Astrocyte (in vitro differentiated cells and primary cell): Measurements from ENCODE around the gene PTH1R. TPM values are rescaled to one million over a fixed set of nuclear protein-coding genes. Genes with fewer than 3 reads are reported as not detected.

Source experiments
- DNase-seq: peaks from one replicate; pipeline ENCODE4 v3.0.0-alpha.2; 2010; ENCODE audit warnings: low read depth
- FAIRE-seq: peaks from 2 replicates; lab custom pipeline; 2011; peaks lifted over from hg19 to GRCh38; lab: Jason Lieb, UNC
- H2AFZ ChIP-seq: 2 replicates; pipeline ENCODE4 v1.6.0; 2012; ENCODE audit warnings: low read depth, low read length, inconsistent platforms
- H3K27ac ChIP-seq: 2 replicates; pipeline ENCODE4 v1.5.1; 2011; ENCODE audit warnings: low read depth, low read length, inconsistent platforms
- H3K27me3 ChIP-seq: 2 replicates; pipeline ENCODE4 v1.6.0; 2011; ENCODE audit warnings: low read length, inconsistent platforms; ENCODE audit not compliant: insufficient read depth
- H3K36me3 ChIP-seq: 2 replicates; pipeline ENCODE4 v1.5.1; 2011; ENCODE audit warnings: low read length, inconsistent platforms; ENCODE audit not compliant: insufficient read depth
- H3K4me1 ChIP-seq: 2 replicates; pipeline ENCODE4 v1.5.1; 2011; ENCODE audit warnings: low read length, inconsistent platforms; ENCODE audit not compliant: insufficient read depth
- H3K4me2 ChIP-seq: 2 replicates; pipeline ENCODE4 v1.6.0; 2012; ENCODE audit warnings: low read length, inconsistent platforms
- H3K4me3 ChIP-seq: 2 replicates; pipeline ENCODE4 v1.5.1; 2011; ENCODE audit warnings: low read depth, mild to moderate bottlenecking, low read length, inconsistent platforms; ENCODE audit not compliant: insufficient read depth
- H3K79me2 ChIP-seq: 2 replicates; pipeline ENCODE4 v1.6.0; 2012; ENCODE audit warnings: mild to moderate bottlenecking, low read length, inconsistent platforms; ENCODE audit not compliant: insufficient read depth
- H3K9ac ChIP-seq: 2 replicates; pipeline ENCODE4 v1.6.0; 2012; ENCODE audit warnings: mild to moderate bottlenecking, low read length, inconsistent platforms
- H3K9me3 ChIP-seq: 2 replicates; pipeline ENCODE4 v1.5.1; 2012; ENCODE audit warnings: low read depth, mild to moderate bottlenecking, low read length, inconsistent platforms; ENCODE audit not compliant: insufficient read depth
- H4K20me1 ChIP-seq: 2 replicates; pipeline ENCODE4 v1.6.0; 2012; ENCODE audit warnings: low read length, inconsistent platforms; ENCODE audit not compliant: insufficient read depth
- H3K27ac Mint-ChIP-seq: one replicate; pipeline ENCODE4 v1.8.0; 2021; ENCODE audit warnings: mild to moderate bottlenecking, mixed read lengths; ENCODE audit not compliant: unreplicated experiment
- H3K27me3 Mint-ChIP-seq: one replicate; pipeline ENCODE4 v1.8.0; 2021; ENCODE audit warnings: low read depth, mixed read lengths; ENCODE audit not compliant: unreplicated experiment
- H3K36me3 Mint-ChIP-seq: one replicate; pipeline ENCODE4 v1.8.0; 2021; ENCODE audit warnings: low read depth, mixed read lengths; ENCODE audit not compliant: unreplicated experiment
- H3K4me1 Mint-ChIP-seq: one replicate; pipeline ENCODE4 v1.8.0; 2021; ENCODE audit warnings: low read depth, mixed read lengths; ENCODE audit not compliant: unreplicated experiment
- H3K4me3 Mint-ChIP-seq: one replicate; pipeline ENCODE4 v1.8.0; 2021; ENCODE audit warnings: mild to moderate bottlenecking, moderate library complexity, mixed read lengths; ENCODE audit not compliant: unreplicated experiment
- H3K9me3 Mint-ChIP-seq: one replicate; pipeline ENCODE4 v1.8.0; 2021; ENCODE audit warnings: mild to moderate bottlenecking, mixed read lengths; ENCODE audit not compliant: unreplicated experiment
- CTCF ChIP-seq: IDR thresholded peaks from 2 replicates; pipeline ENCODE4 v1.5.1; 2011; ENCODE audit warnings: low read depth, mild to moderate bottlenecking, inconsistent platforms, low read length, moderate library complexity; ENCODE audit not compliant: insufficient read depth
- EZH2 ChIP-seq: IDR thresholded peaks from 2 replicates; pipeline ENCODE4 v1.6.1; 2012; ENCODE audit warnings: mild to moderate bottlenecking, low read length, inconsistent platforms; ENCODE audit not compliant: insufficient read depth
- total RNA-seq: library from RNA; stranded (reverse); gene quantifications from 2 replicates; pipeline ENCODE4 v1.2.1, GENCODE V29; 2021

Gene PTH1R
- total RNA-seq, 1 donor from 2014 or later, result 5.2 TPM

GRCh38 chr3:46851364-46852333 lies 25.9 kb upstream of the PTH1R start:
- Histone ChIP-seq H3K4me1 (peaks cover under 1% of the 10 kb centered on the region), H3K27me3 (peaks cover 7% of the 10 kb centered on the region), H3K36me3 (no peaks in the 10 kb centered on the region), H3K27ac (no peak overlapping the region), H3K4me2 (no peak overlapping the region), H4K20me1 (no peaks in the 10 kb centered on the region), H3K9ac (no peak overlapping the region), H3K9me3 (no peaks in the 10 kb centered on the region), H2AFZ (no peak overlapping the region), H3K4me3 (no peak overlapping the region), H3K79me2 (no peaks in the 10 kb centered on the region)
- Mint-ChIP-seq H3K27ac (no peak overlapping the region), H3K36me3 (peaks cover 2% of the 10 kb centered on the region), H3K27me3 (peaks cover 47% of the 10 kb centered on the region), H3K4me3 (no peak overlapping the region), H3K4me1 (peaks cover 10% of the 10 kb centered on the region), H3K9me3 (peaks cover 4% of the 10 kb centered on the region)
- FAIRE-seq, result no peak
- TF ChIP-seq EZH2 (no peak), CTCF (no peak)
- no peak for DNase-seq

DNA sequence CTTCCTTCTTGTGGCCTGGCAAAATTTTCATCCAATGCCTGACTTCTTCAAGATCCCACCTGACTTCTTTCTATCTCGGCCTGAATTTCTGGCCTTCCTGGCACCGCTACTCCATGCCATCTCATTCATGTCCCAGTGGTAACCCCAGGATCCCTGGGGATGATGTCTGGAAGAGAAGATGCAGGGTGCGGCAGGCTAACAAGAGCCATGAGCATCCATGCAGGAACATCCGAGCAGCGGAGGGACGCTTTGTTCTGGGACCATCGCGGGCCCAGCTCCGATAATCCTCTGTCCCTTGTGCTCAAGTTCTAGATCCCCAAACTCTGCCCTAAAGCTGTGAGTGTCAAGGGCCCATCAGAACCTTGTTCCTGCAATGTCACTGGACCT lies 25.2 kb upstream of the PTH1R start:
- peaks cover 51% of the 10 kb centered on the region for H3K27me3 Mint-ChIP-seq
- H3K9me3 Mint-ChIP-seq, result peaks cover 4% of the 10 kb centered on the region
- Histone ChIP-seq H3K4me3 (no peak overlapping the region), H3K27ac (no peak overlapping the region), H3K79me2 (no peaks in the 10 kb centered on the region), H3K36me3 (no peaks in the 10 kb centered on the region), H3K9me3 (no peaks in the 10 kb centered on the region), H3K4me2 (no peak overlapping the region), H3K27me3 (peaks cover 8% of the 10 kb centered on the region), H2AFZ (no peak overlapping the region), H3K4me1 (no peaks in the 10 kb centered on the region), H4K20me1 (no peaks in the 10 kb centered on the region), H3K9ac (no peak overlapping the region)
- no peak overlapping the region for H3K4me3 Mint-ChIP-seq
- TF ChIP-seq CTCF (no peak), EZH2 (no peak)
- no peak for FAIRE-seq
- H3K36me3 Mint-ChIP-seq, result peaks cover 2% of the 10 kb centered on the region
- DNase-seq, result no peak
- no peak overlapping the region for H3K27ac Mint-ChIP-seq
- peaks cover 10% of the 10 kb centered on the region for H3K4me1 Mint-ChIP-seq

DNA sequence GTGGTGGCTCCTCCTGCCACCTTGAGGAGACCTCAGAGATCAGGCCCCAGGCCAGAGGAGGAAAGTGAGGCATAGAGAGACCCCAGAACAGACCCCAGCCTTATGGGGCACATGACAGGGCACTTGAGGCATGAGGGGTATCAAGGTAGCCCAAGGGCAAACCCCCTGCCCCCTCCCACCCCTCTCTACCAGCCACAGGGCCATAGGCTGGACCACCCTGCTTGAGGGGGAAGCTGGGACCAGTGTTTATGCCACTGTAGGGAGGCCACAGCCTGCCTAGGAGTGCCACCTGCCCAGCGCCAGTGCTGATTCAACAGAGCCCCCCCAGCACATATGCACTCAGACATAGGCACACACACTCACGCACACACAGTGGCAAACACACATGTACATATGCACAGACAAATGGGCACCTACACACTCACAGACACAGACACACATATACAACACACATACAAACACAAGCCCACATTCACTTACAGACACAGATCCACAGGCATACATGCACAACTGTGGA lies 24.6 kb upstream of the PTH1R start:
- Histone ChIP-seq H3K27ac (no peak overlapping the region), H3K4me2 (no peak overlapping the region), H2AFZ (no peak overlapping the region), H3K9me3 (no peaks in the 10 kb centered on the region), H3K36me3 (no peaks in the 10 kb centered on the region), H4K20me1 (no peaks in the 10 kb centered on the region), H3K27me3 (peaks cover 10% of the 10 kb centered on the region), H3K4me3 (no peak overlapping the region), H3K4me1 (no peaks in the 10 kb centered on the region), H3K79me2 (no peaks in the 10 kb centered on the region), H3K9ac (no peak overlapping the region)
- DNase-seq, result no peak
- TF ChIP-seq CTCF, result no peak
- TF ChIP-seq EZH2, result no peak
- peaks cover 4% of the 10 kb centered on the region for H3K9me3 Mint-ChIP-seq
- H3K27me3 Mint-ChIP-seq, result peaks cover 54% of the 10 kb centered on the region
- no peak for FAIRE-seq
- H3K4me3 Mint-ChIP-seq, result no peak overlapping the region
- H3K4me1 Mint-ChIP-seq, result peaks cover 10% of the 10 kb centered on the region
- H3K27ac Mint-ChIP-seq, result no peak overlapping the region
- peaks cover 2% of the 10 kb centered on the region for H3K36me3 Mint-ChIP-seq
